SH-SY5Y (cell line): ENCODE results near the gene ZNF689.

Experiments
- GATA2 ChIP-seq: IDR thresholded peaks from 2 replicates; pipeline ENCODE4 v1.6.1; 2011; ENCODE audit warnings: mild to moderate bottlenecking, low read depth, low read length
- GATA3 ChIP-seq: IDR thresholded peaks from 2 replicates; pipeline ENCODE4 v1.6.1; 2011; ENCODE audit warnings: low read depth, mild to moderate bottlenecking, low read length, moderate library complexity

DNA sequence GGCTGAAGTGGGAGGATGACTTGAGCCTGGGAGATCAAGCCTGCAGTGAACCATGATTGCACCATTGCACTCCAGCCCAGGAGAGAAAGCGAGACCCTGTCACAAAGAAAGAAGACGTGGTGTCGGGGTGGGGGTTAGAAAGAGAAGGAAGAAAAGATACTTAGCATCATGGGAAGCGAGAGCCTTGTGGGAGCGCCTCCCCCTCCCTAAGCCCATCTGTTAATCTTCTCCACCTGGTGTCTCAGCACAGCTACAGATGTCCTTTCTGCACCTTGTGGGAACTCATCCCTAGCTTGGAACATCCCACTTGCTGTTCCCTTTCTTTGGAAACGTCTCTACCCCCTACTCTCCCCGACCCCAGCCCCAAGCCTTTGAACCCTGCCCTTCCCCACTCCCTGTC lies 44.7 kb downstream of the ZNF689 start:
- TF ChIP-seq GATA3 (no peak), GATA2 (no peak)
